Spleen (tissue), 7 donors: ENCODE measurements around the gene PIPOX.

Source experiments
- POLR2A ChIP-seq, 3 donors: fragments of 450-650 bp; IDR thresholded peaks; one replicate each; pipeline ENCODE4 v1.5.1; 2017; ENCODE audit warnings: antibody characterized with exemption in 3 of 3, mild to moderate bottlenecking in 1 of 3
- POLR2AphosphoS5 ChIP-seq, 3 donors: sonication (generic); formaldehyde crosslinking; IDR thresholded peaks; one replicate each; pipeline ENCODE4 v1.5.1; 2017; ENCODE audit warnings: antibody characterized with exemption in 3 of 3
- TF ChIP-seq, protein P1 (sequence below), 11 experiments: fragments of 200-600 bp in 7 of 11; fragments of 450-650 bp in 4 of 11; sonication (generic) in 4 of 11; IDR thresholded peaks in 8 of 11; conservative IDR thresholded peaks in 3 of 11; 1 replicate in 7 of 11; 2 replicates in 4 of 11; pipeline versions ENCODE4 v1.4.0 to v1.8.0; 2016 to 2021; ENCODE audit warnings: antibody characterized with exemption in 11 of 11, inconsistent platforms in 4 of 11, mild to moderate bottlenecking in 1 of 11
- donor health status: DM: no; HTN: no; CAD: no; lungs with moderate emphysema.
- donor health status: DM: no; HTN: no; CAD: no.
- donor health status: DM: no; HTN: no; CAD: no.

DNA sequence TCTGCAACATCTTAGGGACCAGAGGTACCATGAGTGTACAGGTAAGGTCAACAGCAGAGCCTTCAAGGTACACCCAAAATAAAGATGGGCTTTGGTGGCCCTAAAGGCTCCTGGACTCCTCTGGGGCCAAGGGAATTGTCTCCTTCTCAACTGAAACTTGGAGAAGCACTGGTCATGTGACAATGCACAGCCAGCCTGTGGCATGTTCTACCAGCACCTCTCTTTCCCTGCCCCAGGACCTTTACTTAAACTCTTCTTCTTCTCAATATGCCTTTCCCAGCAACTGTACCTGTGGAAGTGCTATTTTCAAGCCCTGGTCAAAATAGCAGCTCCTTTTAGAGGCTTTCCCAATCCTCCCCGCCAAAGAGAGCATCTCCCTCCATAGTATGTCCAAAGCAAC is 28.4 kb downstream of the PIPOX start:
- TF ChIP-seq, protein P1, sequence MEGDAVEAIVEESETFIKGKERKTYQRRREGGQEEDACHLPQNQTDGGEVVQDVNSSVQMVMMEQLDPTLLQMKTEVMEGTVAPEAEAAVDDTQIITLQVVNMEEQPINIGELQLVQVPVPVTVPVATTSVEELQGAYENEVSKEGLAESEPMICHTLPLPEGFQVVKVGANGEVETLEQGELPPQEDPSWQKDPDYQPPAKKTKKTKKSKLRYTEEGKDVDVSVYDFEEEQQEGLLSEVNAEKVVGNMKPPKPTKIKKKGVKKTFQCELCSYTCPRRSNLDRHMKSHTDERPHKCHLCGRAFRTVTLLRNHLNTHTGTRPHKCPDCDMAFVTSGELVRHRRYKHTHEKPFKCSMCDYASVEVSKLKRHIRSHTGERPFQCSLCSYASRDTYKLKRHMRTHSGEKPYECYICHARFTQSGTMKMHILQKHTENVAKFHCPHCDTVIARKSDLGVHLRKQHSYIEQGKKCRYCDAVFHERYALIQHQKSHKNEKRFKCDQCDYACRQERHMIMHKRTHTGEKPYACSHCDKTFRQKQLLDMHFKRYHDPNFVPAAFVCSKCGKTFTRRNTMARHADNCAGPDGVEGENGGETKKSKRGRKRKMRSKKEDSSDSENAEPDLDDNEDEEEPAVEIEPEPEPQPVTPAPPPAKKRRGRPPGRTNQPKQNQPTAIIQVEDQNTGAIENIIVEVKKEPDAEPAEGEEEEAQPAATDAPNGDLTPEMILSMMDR (IDR thresholded peaks at IDR 0.05 in 8 of 11, conservative IDR thresholded peaks at IDR 0.05 in 3 of 11) = no peak
- TF ChIP-seq POLR2A (IDR thresholded peaks at IDR 0.05) (no peak), POLR2AphosphoS5 (IDR thresholded peaks at IDR 0.05) (peak in 1 of 3 donors; percentile 2)
